HG03439 (cell line): ENCODE measurements around the gene C1orf167.
A peak's percentile ranks its signal among the peaks of the same experiment; 100 is the strongest.

ENCODE experiments used
- ATAC-seq: cut with Tn5 transposase; IDR thresholded peaks from one replicate; pipeline ENCODE4 v1.9.1; 2021; ENCODE audit warnings: mild to moderate bottlenecking, moderate library complexity; ENCODE audit not compliant: unreplicated experiment

The C1orf167 gene

GRCh38 chr1:11735854-11736745, 25.9 kb upstream of the C1orf167 start, which contains the start of gene AGTRAP:
TSS of gene AGTRAP (plus strand) at chr1:11736136. CDS start at chr1:11736209, 73 bp downstream.
- peak; percentile 65 for ATAC-seq

- no peak for ATAC-seq
Measured at GRCh38 chr1:11736746-11737639, 25.0 kb upstream of the C1orf167 start.

GRCh38 chr1:11738096-11738495, 23.9 kb upstream of the C1orf167 start:
- no peak for ATAC-seq

GRCh38 chr1:11738783-11739182, 23.2 kb upstream of the C1orf167 start:
- ATAC-seq: no peak

GRCh38 chr1:11740258-11741192, 21.5 kb upstream of the C1orf167 start:
- no peak for ATAC-seq

- no peak for ATAC-seq
Measured at GRCh38 chr1:11741482-11741881, 20.5 kb upstream of the C1orf167 start.

GRCh38 chr1:11741919-11742558, 20.0 kb upstream of the C1orf167 start:
- ATAC-seq: no peak

- ATAC-seq: no peak
Measured at GRCh38 chr1:11744287-11744686, 17.7 kb upstream of the C1orf167 start.

GRCh38 chr1:11746092-11746491, 15.9 kb upstream of the C1orf167 start:
- ATAC-seq: no peak

- no peak for ATAC-seq
Measured at GRCh38 chr1:11746795-11747487, 15.1 kb upstream of the C1orf167 start.

GRCh38 chr1:11748294-11749202, 13.4 kb upstream of the C1orf167 start:
- ATAC-seq: no peak

- no peak for ATAC-seq
Measured at GRCh38 chr1:11749203-11749689, 12.7 kb upstream of the C1orf167 start.

GRCh38 chr1:11749996-11750395, 12.0 kb upstream of the C1orf167 start:
- ATAC-seq: no peak

- ATAC-seq: no peak
Measured at GRCh38 chr1:11751087-11751486, 10.9 kb upstream of the C1orf167 start.

- no peak for ATAC-seq
Measured at GRCh38 chr1:11752359-11753088, 9.5 kb upstream of the C1orf167 start.

- no peak for ATAC-seq
Measured at GRCh38 chr1:11753555-11754208, 8.3 kb upstream of the C1orf167 start.

- ATAC-seq: no peak
Measured at GRCh38 chr1:11757047-11757446, 4.9 kb upstream of the C1orf167 start.
